NCI-H2081 (cell line): ENCODE measurements around the gene LBHD1.
A peak's percentile ranks its signal among the peaks of the same experiment; 100 is the strongest.
"Not testable (repeated sequence)": the region's sequence is repeated elsewhere in the genome, so short reads cannot be mapped to it uniquely, and the experiment has no call there.

Source experiments
- DNase-seq, 2 experiments: peaks; one replicate each; lab custom pipeline; 2025; lab: John Stamatoyannopoulos, UW

The LBHD1 gene

DNA sequence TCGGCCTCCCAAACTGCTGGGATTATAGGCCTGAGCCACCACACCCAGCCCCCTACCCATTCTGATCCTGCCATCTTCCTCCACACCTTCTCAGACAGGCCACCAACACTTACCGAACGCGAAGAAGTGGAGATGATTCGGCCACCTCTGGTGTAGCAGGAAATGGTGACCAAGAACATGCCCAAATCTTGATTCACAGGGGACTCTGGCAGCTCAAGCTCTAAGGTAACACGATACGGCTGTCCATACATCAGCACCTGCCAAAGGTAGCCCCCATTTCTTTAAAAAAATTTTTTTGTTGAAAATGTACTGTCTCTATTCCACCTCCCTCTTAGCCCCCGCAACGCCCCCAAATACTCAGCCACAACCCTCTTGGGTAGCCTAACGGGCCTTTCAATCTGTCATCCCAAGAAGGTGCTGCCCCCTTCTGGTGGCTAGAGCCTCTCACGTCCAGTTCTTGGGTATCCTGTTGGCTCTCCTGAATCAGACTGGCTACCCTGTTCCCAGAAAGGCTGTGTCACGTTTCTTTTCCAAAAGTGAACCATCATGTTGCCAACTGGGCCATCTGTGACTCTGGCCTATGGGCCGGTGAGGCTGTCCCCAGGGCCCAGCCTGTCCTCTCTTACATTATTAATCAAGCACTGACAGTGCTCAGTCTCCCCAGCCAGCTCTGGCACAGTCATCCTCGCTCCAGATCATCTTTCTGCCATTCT, 22.5 kb upstream of the LBHD1 start:
- DNase-seq = peak; percentile 51 to 59

DNA sequence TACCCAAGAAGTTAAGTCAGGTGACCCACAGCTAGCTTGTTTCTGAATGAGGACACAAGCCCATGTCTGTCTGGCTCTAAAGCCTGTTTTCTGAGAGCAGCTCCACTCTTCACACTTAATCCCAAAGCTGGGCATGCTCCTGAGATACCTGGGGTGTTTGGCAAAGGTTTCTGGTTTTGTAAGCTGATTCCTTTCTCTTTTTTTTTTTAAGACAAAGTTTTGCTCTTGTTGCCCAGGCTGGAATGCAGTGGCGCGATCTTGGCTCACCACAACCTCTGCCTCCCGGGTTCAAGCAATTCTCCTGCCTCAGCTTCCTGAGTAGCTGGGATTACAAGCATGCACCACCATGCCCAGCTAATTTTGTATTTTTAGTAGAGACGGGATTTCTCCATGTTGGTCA, 21.6 kb upstream of the LBHD1 start:
- not testable (repeated sequence) for DNase-seq

DNA sequence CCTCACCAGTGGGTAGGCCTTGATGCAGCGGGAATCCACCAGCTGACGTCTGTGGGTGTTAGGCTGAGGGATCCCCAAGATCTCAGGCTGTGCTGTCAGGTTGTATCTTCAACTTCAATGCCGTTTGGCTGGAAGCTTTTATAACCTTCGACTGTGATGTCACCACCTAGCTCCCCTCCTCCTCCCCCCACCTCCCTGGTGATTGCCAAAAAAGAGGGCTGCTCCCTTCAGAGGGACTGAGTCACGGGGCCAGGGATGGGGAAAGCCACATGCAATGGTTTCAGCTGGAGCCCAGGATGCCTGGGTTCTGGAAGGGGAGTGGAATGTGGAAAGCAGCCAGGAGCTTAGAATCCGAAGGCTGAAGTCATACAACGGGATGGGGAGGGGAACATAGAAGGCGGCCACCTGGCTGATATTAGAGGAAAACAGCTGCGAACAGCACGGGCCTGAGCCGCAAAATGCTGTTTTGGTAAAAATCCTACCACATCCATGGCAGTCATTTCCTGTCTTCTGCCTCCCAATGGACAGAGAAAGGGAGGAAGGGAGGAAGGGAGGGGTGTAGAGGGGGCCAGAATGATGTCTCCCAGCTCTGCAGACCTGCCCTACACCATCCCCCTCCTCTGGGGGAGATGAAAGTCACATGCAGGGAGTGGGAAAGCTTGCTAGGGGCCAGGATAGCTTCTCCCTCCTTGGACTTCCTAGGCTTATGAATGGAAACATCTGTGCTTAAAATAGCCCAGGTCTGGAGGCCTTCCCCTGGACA, 17.5 kb upstream of the LBHD1 start, which contains the start of gene LRRN4CL:
Gene LRRN4CL, minus strand, starts transcription at position 110 of the 763 bp plus-strand sequence. CDS start 1,022 bp downstream, outside the sequence.
- DNase-seq = peak in 1 of 2 experiments; percentile 36

DNA sequence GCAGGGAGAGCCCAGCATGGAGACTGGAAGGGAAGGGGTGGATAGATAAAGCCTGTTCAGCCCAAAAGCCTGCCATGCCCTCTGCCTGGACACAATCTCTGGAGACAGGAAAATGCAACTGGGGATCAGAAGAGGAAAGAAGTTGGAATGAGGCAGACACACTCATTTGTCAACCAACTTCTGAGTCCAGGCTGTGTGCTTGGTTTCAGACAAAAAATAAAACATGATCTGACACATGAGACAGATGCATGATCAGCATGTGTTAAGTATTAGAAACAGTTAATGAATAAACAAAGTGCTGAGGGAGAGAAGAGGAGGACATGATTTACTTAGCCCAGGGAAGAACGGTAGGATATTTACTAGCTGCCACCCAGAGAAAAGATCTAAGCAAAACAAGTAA, 16.4 kb upstream of the LBHD1 start:
- no peak for DNase-seq

DNA sequence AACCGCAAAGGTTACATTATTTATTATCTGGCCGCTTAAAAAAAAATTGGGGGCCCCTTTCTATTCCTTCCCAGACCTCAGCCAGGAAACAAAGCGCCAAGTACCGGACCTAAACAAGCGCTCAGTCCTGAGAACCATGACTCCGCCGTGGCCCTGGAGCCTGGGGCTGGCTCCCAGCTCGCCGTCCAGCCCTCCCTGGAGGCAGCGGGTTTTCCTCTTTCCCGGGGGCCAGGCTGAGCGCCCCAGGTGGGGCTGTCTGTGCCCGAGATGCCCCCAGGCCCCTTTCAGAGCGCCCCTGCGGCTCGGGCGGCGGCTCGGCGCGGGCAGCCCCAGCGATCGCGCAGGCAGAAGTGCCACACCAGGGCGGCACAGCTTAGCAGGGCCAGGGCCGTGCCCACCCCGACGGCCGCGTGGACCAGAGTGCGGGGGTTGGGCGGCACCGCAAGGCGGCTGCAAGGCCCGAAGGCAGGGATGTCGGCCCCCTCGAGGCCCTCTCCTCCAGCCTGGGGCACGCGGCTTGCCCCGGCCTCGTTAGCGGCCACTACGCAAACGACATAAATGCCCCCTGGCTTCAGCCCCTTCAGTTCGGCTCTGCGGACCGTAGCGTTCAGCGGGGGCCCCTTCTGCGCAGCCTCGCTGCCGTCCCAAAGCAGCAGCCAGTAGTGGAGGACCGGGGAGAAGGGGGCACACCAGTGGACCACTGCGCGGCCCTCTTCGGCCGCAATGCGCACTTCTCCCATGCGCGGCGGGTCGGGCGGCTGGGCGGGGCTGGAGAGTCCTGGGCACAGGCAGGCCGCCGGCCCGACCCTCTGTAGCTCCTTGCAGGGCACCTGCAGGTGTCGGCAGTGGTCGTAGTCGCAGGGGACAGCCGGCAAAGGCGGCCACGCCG, 15.7 kb upstream of the LBHD1 start:
- DNase-seq = no peak

DNA sequence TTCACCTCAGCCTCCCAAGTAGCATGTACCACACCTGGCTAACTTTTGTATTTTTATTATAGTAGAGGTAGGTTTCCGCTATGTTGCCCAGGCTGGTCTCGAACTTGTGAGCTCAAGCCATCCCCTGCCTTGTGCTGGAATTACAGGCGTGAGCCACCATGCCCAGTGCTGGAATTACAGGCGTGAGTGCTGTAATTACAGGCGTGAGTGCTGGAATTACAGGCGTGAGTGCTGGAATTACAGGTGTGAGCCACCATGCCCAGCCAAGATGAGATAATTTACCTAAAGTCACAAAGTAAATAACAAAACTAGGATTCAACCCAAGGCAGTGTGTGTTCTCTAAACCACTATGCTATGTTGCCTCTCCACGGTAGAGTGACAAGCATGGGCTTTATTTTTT, 10.5 kb upstream of the LBHD1 start:
- no peak for DNase-seq

DNA sequence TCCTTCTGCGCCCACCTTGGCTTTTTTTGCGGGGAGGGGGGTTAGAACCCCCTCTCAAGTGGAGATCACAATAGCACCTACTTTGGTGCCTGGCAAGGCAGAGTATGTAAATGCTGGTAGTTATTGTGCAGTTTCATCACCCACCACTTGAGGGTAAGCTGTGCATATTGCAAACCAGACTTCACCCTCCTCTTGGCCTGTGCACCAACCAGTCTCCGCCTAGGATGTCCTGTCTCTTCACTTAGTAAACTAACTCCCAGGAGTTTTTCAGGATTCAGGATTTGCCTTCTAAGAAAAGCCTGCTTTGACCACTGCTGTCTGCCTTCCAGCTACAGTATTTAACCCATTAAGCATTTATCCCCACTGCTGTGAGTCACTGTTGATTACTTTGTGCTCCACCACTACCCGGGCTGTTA, 8.8 kb upstream of the LBHD1 start:
- peak; percentile 29 to 46 for DNase-seq

DNA sequence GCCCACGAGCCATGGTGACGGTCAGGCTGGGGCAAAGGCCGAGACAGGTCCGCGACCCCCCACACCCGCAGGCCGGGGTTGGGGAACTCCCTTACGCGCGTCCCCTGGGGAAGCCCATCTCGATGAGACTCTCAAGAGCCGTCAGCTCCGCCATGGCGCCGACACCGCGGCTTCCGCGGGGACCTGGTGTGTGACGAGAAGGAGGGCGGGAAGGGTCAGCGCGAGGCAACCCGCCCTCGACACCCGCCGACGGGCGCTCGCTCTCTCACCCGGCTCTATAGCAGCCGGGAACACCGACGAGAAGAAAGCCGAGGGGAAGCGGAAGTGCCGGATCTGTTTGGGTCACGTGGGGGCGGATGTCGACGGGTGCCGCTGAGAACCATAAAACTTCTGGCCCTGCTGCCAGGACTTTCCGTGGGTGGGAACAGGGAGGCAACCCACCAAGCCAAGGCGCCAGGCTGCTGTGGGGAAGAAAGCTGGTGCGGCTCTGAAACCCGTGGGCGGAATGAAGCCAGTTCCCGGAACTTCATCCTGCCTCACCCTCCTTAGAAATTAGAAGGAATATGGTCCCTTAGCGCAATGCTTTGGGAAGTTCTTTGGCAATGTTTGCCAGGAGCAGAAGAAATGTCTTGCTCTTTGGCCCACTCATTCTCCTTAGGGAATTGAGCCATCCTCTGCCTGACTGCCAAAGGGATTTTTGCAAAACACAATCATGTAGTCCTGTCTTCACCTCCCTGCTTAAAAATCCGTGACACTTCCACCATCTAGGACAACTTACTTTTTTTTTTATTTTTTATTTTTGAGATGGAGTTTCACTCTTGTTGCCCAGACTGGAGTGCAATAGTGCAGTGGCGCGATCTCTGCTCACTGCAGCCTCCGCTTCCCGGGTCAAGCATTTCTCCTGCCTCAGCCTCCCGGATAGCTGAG, 7.0 kb upstream of the LBHD1 start, which contains the start of gene UBXN1:
Gene UBXN1, minus strand, starts transcription at position 304 of the 927 bp plus-strand sequence. Its CDS starts 150 bp downstream, at position 154.
- peak; percentile 83 to 85 for DNase-seq

DNA sequence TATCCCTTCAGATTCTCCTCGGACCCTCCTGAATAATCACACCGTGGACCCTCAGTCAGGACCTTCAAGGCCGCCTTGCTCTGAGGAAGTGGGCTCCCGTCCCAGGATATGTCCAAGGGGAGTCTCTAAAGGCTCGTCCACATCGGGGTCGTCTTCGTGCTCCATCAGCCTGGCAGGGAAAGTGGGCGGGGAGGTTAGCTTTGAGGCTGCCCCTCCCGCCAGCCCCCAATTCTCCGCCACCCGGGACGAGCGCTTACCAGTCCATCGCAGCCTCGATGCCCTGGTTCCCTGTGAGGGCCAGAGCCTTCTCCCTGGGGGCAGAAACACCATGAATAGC, 6.3 kb upstream of the LBHD1 start:
- no peak for DNase-seq

DNA sequence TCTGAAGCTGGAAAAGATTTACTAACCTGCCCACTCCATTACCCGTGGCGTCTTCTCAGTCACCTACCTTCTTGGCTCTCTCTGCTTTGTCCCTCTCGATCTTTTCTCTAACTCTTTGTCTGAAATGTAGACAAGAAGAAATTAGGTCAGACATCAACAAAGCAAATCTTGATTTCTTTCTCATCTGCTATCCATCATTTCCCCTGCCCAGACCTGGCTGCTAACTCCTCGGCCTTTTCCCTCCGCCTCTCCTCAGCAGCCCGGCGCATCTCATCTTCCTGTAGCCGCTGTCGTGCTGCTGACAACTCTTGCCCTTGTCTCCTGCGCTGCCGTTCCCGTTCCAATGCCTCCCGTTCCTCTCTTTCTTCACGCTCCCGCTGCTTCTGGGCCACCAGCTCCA, 5.6 kb upstream of the LBHD1 start:
- DNase-seq = no peak

DNA sequence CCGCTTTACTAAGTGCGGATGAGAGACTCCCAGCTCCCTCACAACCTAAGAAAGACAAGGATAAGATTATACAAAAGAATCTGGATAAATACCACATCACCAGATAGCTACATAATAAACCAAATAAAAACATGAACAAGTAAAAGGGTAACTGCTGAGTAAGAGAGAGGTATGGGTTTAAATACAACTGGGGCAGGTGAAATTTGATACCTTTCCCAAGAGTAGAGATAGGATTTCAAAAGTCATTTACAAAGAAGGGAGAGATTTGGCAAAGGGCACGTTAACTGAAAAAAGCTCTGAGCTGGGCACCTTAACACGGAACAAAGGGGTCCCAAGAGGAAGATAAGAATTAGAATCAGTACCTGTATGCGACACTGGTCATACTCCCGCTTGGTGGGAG, 5.1 kb upstream of the LBHD1 start:
- DNase-seq = no peak

DNA sequence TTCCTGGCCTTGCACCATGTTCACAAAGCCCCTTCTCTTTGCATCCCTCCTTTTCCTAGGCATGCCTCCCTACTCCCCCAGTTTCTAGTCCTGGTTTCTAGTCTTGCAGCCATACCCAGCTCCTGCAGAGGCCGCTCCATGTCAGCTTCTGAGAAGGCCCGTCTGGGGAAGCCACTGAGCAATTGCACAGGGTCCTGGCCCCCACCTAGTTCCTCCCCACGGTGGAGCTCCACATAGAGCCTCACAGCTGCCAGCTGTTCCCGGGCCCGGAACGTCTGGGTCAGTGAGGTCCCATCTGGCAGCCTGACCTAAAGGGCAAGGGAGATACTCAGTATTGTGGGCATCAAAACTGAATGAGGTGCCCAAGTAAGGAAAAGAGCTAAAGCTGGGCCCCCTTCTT, 4.6 kb upstream of the LBHD1 start:
- no peak for DNase-seq

DNA sequence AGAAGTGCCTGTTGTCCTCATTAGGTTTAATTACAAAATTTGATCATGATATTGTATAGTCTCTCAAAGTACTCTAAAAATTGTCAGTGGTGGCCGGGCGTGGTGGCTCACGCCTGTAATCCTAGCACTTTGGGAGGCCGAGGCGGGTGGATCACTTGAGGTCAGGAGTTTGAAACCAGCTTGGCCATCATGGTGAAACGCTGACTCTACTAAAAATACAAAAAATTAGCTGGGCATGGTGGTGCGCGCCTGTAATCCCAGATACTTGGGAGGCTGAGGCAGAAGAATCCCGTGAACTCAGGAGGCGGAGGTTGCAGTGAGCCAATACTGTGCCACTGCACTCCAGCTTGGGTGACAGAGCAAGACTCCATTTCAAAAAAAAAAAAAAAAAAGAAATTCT, 3.3 kb upstream of the LBHD1 start:
- DNase-seq = not testable (repeated sequence)

DNA sequence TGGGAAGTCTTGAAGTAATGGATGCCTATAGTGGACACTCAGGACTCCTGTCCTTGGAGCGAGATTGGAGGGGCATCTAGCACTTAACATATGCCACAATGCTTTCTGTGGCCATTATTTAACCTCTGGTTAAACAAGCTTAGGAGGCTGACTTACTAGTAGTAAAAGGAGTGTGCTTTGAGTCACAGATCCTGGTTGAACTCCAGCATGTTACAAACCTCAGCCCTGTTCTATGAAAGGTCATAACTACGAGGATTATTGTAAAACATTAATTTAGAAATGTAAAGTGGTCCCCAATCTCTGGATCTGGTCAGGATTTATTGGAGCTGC, 1.1 kb upstream of the LBHD1 start:
- no peak for DNase-seq

DNA sequence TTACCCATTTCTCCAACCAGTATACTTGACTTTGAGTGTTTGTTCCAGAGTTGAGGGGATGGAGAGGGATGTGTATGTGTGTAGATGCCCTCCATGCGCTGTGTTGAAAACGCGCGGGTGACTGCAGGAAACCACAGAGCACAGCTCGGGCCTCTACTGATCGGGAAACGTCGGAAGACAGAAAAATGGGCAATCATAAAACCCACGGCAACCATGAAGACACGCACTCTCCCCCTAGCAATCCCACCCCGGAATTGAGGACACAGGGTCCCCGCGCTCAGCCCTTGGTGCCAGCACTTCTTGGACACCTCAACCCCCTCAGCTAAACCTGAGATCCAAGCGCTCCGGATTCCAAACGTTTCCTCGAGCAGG, 845 bp downstream of the LBHD1 start:
- DNase-seq = no peak

DNA sequence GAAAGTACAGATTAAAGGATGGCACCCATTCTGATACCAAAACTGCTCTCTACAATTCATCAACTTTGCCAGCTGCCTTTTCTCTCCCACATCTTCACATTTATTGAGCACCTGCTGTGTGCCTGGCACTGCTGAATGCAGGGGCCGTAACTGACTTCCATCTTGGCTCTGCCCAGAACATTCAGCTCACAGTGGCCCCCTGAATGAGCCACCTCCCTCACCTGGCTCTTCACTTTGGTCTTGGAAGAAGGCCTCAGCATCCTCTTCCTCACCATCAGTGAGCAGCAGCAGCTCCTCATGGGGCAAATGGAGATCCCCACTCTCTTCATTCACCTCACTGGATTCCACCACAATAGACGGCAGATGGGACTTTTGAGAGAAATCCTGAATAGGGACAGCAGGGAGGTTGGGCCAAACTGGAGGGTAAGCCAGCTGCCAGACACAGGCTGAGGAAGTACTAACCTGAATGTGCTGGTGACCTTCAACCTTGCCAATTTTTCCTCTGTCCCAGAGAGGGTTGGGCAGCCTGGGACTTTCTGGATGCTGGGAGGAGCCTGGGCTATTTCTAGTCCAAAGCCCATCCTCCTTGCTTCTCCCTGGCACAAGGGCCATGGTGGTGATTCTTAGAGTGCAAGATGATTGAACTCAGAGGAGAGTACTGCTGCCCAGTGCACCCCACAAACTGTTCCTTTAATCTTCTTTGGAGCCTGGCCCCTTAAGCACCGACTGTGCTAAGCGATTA, 2.5 kb downstream of the LBHD1 start:
- no peak for DNase-seq

DNA sequence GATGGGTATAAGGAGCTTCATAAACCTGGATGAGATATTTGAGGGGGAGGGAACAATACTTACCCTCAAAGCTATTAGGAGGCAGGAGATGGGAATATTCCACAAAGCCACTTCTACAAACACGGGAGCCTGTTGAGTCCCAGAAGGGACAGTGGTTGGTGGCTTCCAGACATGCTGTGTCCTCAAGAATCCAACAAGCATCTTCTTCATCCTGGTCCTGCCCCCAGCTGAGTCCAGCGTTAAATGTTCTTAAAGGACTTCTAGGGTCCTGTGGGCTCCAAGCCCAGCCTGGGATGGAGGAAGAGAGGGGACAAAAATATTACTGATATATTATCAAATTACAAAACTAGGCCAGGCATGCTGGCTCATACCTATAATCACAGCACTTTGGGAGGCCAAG, 4.6 kb downstream of the LBHD1 start:
- no peak for DNase-seq

DNA sequence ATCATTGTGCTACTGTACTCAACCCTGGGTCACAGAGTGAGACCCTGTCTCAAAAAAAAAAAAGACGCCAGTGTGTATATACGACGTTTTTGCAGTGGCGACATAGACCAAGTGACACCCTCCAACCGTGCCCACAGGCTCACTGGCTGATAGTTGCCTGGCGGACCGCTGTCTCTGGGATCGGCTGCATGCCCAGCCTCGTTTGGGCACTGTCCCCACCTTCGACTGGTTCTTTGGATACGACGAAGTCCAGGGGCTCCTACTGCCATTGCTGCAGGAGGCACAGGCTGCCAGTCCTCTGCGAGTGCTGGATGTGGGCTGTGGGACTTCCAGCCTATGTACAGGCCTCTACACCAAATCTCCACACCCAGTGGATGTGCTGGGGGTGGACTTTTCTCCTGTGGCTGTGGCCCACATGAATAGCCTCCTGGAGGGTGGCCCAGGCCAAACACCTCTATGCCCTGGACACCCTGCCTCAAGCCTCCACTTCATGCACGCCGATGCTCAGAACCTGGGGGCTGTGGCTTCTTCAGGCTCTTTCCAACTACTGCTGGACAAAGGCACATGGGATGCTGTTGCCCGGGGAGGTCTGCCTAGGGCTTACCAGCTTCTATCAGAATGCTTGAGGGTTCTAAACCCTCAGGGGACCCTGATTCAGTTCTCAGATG, 5.7 kb downstream of the LBHD1 start:
- DNase-seq = no peak

DNA sequence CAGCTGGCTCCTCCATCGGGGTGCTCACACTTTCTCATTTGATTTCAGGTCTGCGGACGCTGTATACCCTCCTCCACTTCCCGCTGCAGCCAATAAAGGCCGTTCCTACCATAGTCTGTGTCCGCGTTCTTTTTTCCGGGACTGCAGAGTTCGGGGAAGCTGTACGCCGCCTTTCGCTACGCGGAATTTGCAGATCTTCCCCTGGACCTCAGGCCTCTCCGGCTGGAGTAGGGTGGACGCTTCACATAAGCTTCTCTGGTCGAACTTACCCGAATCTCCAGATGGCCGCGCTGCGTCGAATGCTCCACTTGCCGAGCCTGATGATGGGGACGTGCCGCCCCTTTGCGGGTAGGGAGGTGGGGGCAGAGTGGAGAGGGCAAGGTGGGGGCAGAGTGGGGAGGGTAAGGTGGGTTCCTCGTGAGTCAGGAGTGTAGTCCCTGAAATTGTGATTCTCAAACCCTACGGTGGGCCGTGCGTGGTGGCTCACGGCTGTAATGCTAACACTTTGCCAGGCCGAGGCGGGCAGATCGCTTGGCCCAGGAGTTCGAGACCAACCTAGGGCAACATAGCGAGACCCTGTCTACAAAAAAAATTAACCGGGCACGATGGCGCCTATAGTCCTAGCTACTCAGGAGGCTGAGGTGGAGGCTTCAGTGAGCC, 6.3 kb downstream of the LBHD1 start:
- DNase-seq = peak in 1 of 2 experiments; percentile 33
